HL-60/S4 (cell line): ENCODE results near the gene DUSP15.

Experiments
- in situ Hi-C: fragments of 300-500 bp; cut with MboI; formaldehyde crosslinking; loops from 2 replicates; pipeline ENCODE4 v1.14.3; 2022; ENCODE audit warnings: low sequenced_read_pairs

DUSP15 gene

GRCh38 chr20:31861135-31861384, 9.3 kb downstream of the DUSP15 start:
- in situ Hi-C loops: no loop called here

- in situ Hi-C loops: no loop called here
Measured at GRCh38 chr20:31860390-31861134, 9.8 kb downstream of the DUSP15 start.

- in situ Hi-C loops: no loop called here
Measured at GRCh38 chr20:31859998-31860380, 10.3 kb downstream of the DUSP15 start.

- in situ Hi-C loops: no loop called here
Measured at GRCh38 chr20:31859266-31859997, 10.9 kb downstream of the DUSP15 start.

- in situ Hi-C loops: no loop called here
Measured at GRCh38 chr20:31858760-31859083, 11.6 kb downstream of the DUSP15 start.

GRCh38 chr20:31857861-31858759, 12.2 kb downstream of the DUSP15 start:
- in situ Hi-C loops: no loop called here

GRCh38 chr20:31856516-31856915, 13.8 kb downstream of the DUSP15 start:
- in situ Hi-C loops: no loop called here

- in situ Hi-C loops: no loop called here
Measured at GRCh38 chr20:31853481-31853880, 16.8 kb downstream of the DUSP15 start.

GRCh38 chr20:31851240-31851955, 18.9 kb downstream of the DUSP15 start:
- in situ Hi-C loops: no loop called here

- in situ Hi-C loops: loop anchor here (25.0 kb wide), 1 partner anchor 813 kb away; the partner anchor contains the start of gene C20orf203
Measured at GRCh38 chr20:31849306-31849930, 20.9 kb downstream of the DUSP15 start.

- in situ Hi-C loops: loop anchor here (25.0 kb wide), 1 partner anchor 814 kb away; the partner anchor contains the start of gene C20orf203
Measured at GRCh38 chr20:31848088-31848999, 22.0 kb downstream of the DUSP15 start.

- in situ Hi-C loops: loop anchor here (25.0 kb wide), 1 partner anchor 816 kb away; the partner anchor contains the start of gene C20orf203
Measured at GRCh38 chr20:31846793-31847138, 23.6 kb downstream of the DUSP15 start.

- in situ Hi-C loops: loop anchor here (25.0 kb wide), 1 partner anchor 817 kb away; the partner anchor contains the start of gene C20orf203
Measured at GRCh38 chr20:31845300-31845863, 24.9 kb downstream of the DUSP15 start, which contains the start of gene FOXS1. TSS of gene FOXS1 (minus strand) at chr20:31845604. CDS start at chr20:31845542, 62 bp downstream.

GRCh38 chr20:31844737-31845299, 25.5 kb downstream of the DUSP15 start:
- in situ Hi-C loops: loop anchor here (25.0 kb wide), 1 partner anchor 817 kb away; the partner anchor contains the start of gene C20orf203

- in situ Hi-C loops: loop anchor here (25.0 kb wide), 1 partner anchor 818 kb away; the partner anchor contains the start of gene C20orf203
Measured at GRCh38 chr20:31843881-31844280, 26.4 kb downstream of the DUSP15 start.

GRCh38 chr20:31843288-31843687, 27.0 kb downstream of the DUSP15 start:
- in situ Hi-C loops: loop anchor here (25.0 kb wide), 1 partner anchor 819 kb away; the partner anchor contains the start of gene C20orf203

GRCh38 chr20:31842471-31843157, 27.7 kb downstream of the DUSP15 start:
- in situ Hi-C loops: loop anchor here (25.0 kb wide), 1 partner anchor 820 kb away; the partner anchor contains the start of gene C20orf203
